Ovary (tissue), 9 donors: Measurements from ENCODE around the gene SLC9B1. TPM values are rescaled to one million over a fixed set of nuclear protein-coding genes. Genes with fewer than 3 reads are reported as not detected.

Source experiments
- DNase-seq, 5 donors: peaks; one replicate each; pipeline ENCODE4 v3.0.0-alpha.2; 2019 to 2020
- H3K27ac ChIP-seq, 2 donors: fragments of 200-600 bp; one replicate each; pipeline versions ENCODE4 v1.5.1 to v1.8.0; 2019 to 2022
- H3K27me3 ChIP-seq: fragments of 200-600 bp; one replicate; pipeline ENCODE4 v1.8.0; 2022
- H3K36me3 ChIP-seq: fragments of 200-600 bp; sonication (generic); one replicate; pipeline ENCODE4 v1.5.1; 2019
- H3K4me1 ChIP-seq: one replicate; pipeline ENCODE4 v1.8.1; 2013; ENCODE audit warnings: mild to moderate bottlenecking, moderate library complexity; ENCODE audit not compliant: insufficient read depth
- H3K4me3 ChIP-seq: fragments of 200-600 bp; sonication (generic); one replicate; pipeline ENCODE4 v1.5.1; 2017
- H3K9me3 ChIP-seq, 2 donors: fragments of 200-600 bp in 1 of 2; sonication (generic) in 1 of 2; one replicate each; pipeline versions ENCODE4 v1.5.1 to v1.8.1; 2013 to 2019; ENCODE audit warnings: mild to moderate bottlenecking in 1 of 2, moderate library complexity in 1 of 2
- CTCF ChIP-seq, 3 donors: fragments of 450-650 bp in 2 of 3; fragments of 200-600 bp in 1 of 3; IDR thresholded peaks; one replicate each; pipeline versions ENCODE4 v1.5.1 to v1.8.0; 2016 to 2022; ENCODE audit warnings: antibody characterized with exemption in 3 of 3, mild to moderate bottlenecking in 1 of 3
- EP300 ChIP-seq: sonication (generic); formaldehyde crosslinking; IDR thresholded peaks from one replicate; pipeline ENCODE4 v1.6.1; 2017; ENCODE audit warnings: antibody characterized with exemption
- POLR2A ChIP-seq: fragments of 450-650 bp; IDR thresholded peaks from one replicate; pipeline ENCODE4 v1.6.1; 2017; ENCODE audit warnings: antibody characterized with exemption, mild to moderate bottlenecking, moderate library complexity
- WGBS, 3 donors: extraction: QIAGEN DNeasy Blood & Tissue Kit in 1 of 3; methylation state at CpG; one replicate each; pipeline versions ENCODE4 v1.1.5 to v1.1.7; 2013 to 2017; 5-methylcytosine and 5-hydroxymethylcytosine counted together
- intact Hi-C, 4 donors: fragments of 100-400 bp; cut with DNase I; formaldehyde crosslinking; loops; one replicate each; pipeline versions ENCODE4 v1.11.0 to v1.15.1; 2022 to 2023
- polyA plus RNA-seq, 2 donors: library from polyadenylated mRNA; stranded (reverse); fragments of 200-250 nt in 1 of 2; fragments of 350-450 nt in 1 of 2; fragmentation: Illumina TruSeq in 1 of 2; extraction: RNeasy Lipid Tissue Mini Kit (QIAGEN cat#74804) in 1 of 2; gene quantifications; one replicate each; pipeline ENCODE4 v1.2.3, GENCODE V29; 2013 to 2014
- total RNA-seq, 7 donors: library from RNA; depleted of rRNA in 2 of 7; stranded (reverse); fragments of >200 nt in 2 of 7; fragmentation: NEBNext Ultra II Directional in 3 of 7; extraction: Animal tissue kit (Norgen Biotek cat#: 25700) in 3 of 7; gene quantifications; one replicate each; pipeline versions ENCODE4 v1.1.0 to v1.2.4, GENCODE V29; 2016 to 2023
- donor health status: DM: no; HTN: no; CAD: no; lungs with moderate emphysema.
- donor health status: DM: no; HTN: no; CAD: no.
- donor health status: Bipolar disorder and iron deficiency.
- donor health status: DM: yes; HTN: yes; CAD: no.
- donor health status: DM: no; HTN: no; CAD: no.
- donor health status: DM: yes; HTN: yes; CAD: no.

The SLC9B1 gene
- total and polyA plus RNA-seq, 9 donors = 0.83 to 3.8 (median 2.0) TPM

DNA sequence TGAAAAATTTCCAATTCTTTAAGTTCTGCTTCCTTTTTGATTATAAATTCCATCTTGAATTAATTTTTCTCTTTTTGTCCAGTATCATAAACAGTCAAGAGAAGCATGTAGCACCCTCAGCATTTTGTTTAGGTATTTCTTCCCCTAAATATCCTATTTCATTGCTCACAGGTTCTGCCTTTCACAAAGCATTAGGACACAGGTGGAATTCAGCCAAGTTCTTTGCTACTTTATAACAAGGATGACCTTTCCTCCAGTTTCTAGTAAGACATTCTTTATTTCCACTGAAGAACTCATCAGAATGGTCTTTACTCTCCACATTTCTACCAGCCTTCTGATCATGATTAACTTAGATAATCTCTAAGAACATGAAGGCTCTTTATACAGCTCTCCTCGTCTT, 7.4 kb downstream of the SLC9B1 start:
- no peak for TF ChIP-seq CTCF (IDR thresholded peaks at IDR 0.05)
- TF ChIP-seq EP300 = no peak
- TF ChIP-seq POLR2A = no peak
- WGBS, 3 donors = 34 to 53% (median 48%) methylated on average over 1 of the region's 1 CpG
- no peaks in the 10 kb centered on the region for H3K27me3 ChIP-seq
- peak overlapping the region in 1 of 2 donors; percentile 63 for H3K27ac ChIP-seq
- no peaks in the 10 kb centered on the region for H3K9me3 ChIP-seq
- no peak overlapping the region for H3K4me3 ChIP-seq
- DNase-seq = no peak
- peaks cover 5% of the 10 kb centered on the region for H3K4me1 ChIP-seq
- no peaks in the 10 kb centered on the region for H3K36me3 ChIP-seq
- intact Hi-C loops = loop anchor here (10.0 kb wide), 3 partner anchors 387 to 567 kb away; no protein-coding TSS in a partner anchor

- TF ChIP-seq POLR2A = no peak
- intact Hi-C loops = loop anchor here (10.0 kb wide), 3 partner anchors 387 to 567 kb away; no protein-coding TSS in a partner anchor
- peak in 3 of 5 donors; percentile 16 to 48 (median 21) for DNase-seq
- WGBS, 3 donors = 65 to 77% (median 73%) methylated on average over 4 of the region's 4 CpGs
- peak overlapping the region; percentile 2 to 8 for H3K27ac ChIP-seq
- H3K9me3 ChIP-seq = no peaks in the 10 kb centered on the region
- no peaks in the 10 kb centered on the region for H3K27me3 ChIP-seq
- no peaks in the 10 kb centered on the region for H3K36me3 ChIP-seq
- H3K4me1 ChIP-seq = peaks cover 5% of the 10 kb centered on the region
- H3K4me3 ChIP-seq = no peak overlapping the region
Measured at GRCh38 chr4:103011378-103012025, 8.0 kb downstream of the SLC9B1 start.

GRCh38 chr4:103010804-103011203, 8.7 kb downstream of the SLC9B1 start:
- Histone ChIP-seq H3K27ac (no peak overlapping the region), H3K27me3 (no peaks in the 10 kb centered on the region), H3K9me3 (no peaks in the 10 kb centered on the region), H3K4me3 (no peak overlapping the region), H3K36me3 (no peaks in the 10 kb centered on the region), H3K4me1 (peaks cover 5% of the 10 kb centered on the region)
- WGBS, 3 donors = 100% methylated on average over 1 of the region's 1 CpG
- TF ChIP-seq CTCF (IDR thresholded peaks at IDR 0.05) (no peak), EP300 (no peak), POLR2A (no peak)
- no peak for DNase-seq
- intact Hi-C loops = loop anchor here (10.0 kb wide), 3 partner anchors 386 to 566 kb away; no protein-coding TSS in a partner anchor

GRCh38 chr4:103008875-103009729, 10.4 kb downstream of the SLC9B1 start:
- Histone ChIP-seq H3K9me3 (no peaks in the 10 kb centered on the region), H3K27ac (no peak overlapping the region), H3K4me1 (peaks cover 5% of the 10 kb centered on the region), H3K4me3 (no peak overlapping the region), H3K27me3 (no peaks in the 10 kb centered on the region), H3K36me3 (no peaks in the 10 kb centered on the region)
- DNase-seq = no peak
- TF ChIP-seq EP300 (no peak), CTCF (IDR thresholded peaks at IDR 0.05) (peak; percentile 29 to 55 (median 50))
- intact Hi-C loops = loop anchor here in 2 of 4 donors (5.0 to 10.0 kb wide), 2 partner anchors 384 to 557 kb away; no protein-coding TSS in a partner anchor
- 69 to 76% (median 71%) methylated on average over 15 of the region's 15 CpGs for WGBS, 3 donors
